ENCODE results near the gene SDCBP2.

GRCh38 chr20:1326031-1326930, 2.7 kb downstream of the SDCBP2 start:
- no peak for TF ChIP-seq CTCF (IDR thresholded peaks at IDR 0.05 in 2 of 3, conservative IDR thresholded peaks at IDR 0.05 in 1 of 3; ENCODE audit: control insufficient read depth in 2 of 3, extremely low read depth in 1 of 3, insufficient read depth in 1 of 3, low read depth in 3 of 3, low read length in 3 of 3)
- no peak for TF ChIP-seq RFX5 (IDR thresholded peaks at IDR 0.05; ENCODE audit: low read depth, low read length)
- TF ChIP-seq TCF12 (IDR thresholded peaks at IDR 0.05; ENCODE audit: low read depth, low read length): no peak
- no peak for TF ChIP-seq JUND (IDR thresholded peaks at IDR 0.05; ENCODE audit: low read depth, low read length)
- no peak for TF ChIP-seq ZBED1 (IDR thresholded peaks at IDR 0.05; ENCODE audit: borderline replicate concordance)
- no peak for TF ChIP-seq TAF1 (IDR thresholded peaks at IDR 0.05; ENCODE audit: borderline replicate concordance, low read depth, low read length)
- no peak for TF ChIP-seq ZSCAN29 (IDR thresholded peaks at IDR 0.05)
- TF ChIP-seq TCF7 (IDR thresholded peaks at IDR 0.05; ENCODE audit: borderline replicate concordance): no peak
- no peak for TF ChIP-seq EP300 (IDR thresholded peaks at IDR 0.05; ENCODE audit: borderline replicate concordance in 1 of 2, control insufficient read depth in 1 of 2, low read depth in 2 of 2, low read length in 2 of 2)

Measured in GM12878 (cell line).